Neural progenitor cell (in vitro differentiated cells): ENCODE results near the gene ITPR2. TPM values are rescaled to one million over a fixed set of nuclear protein-coding genes. Genes with fewer than 3 reads are reported as not detected.

Experiments
- DNase-seq: peaks from one replicate; pipeline ENCODE4 v3.0.0-alpha.2; 2016; ENCODE audit warnings: low spot score
- H2AFZ ChIP-seq: fragments of 200-600 bp; sonication (generic); replicated peaks from 2 replicates; pipeline ENCODE4 v1.6.1; 2016; ENCODE audit warnings: antibody characterized with exemption
- H3F3A ChIP-seq: fragments of 200-600 bp; sonication (generic); 2 replicates; pipeline ENCODE4 v1.6.1; 2016; ENCODE audit warnings: antibody characterized with exemption, low read depth
- H3K27ac ChIP-seq: fragments of 200-600 bp; sonication (generic); 2 replicates; pipeline ENCODE4 v1.5.1; 2016; ENCODE audit warnings: mild to moderate bottlenecking
- H3K27me3 ChIP-seq: fragments of 200-600 bp; sonication (generic); 2 replicates; pipeline ENCODE4 v1.6.1; 2016; ENCODE audit warnings: mild to moderate bottlenecking, moderate library complexity
- H3K36me3 ChIP-seq: fragments of 200-600 bp; sonication (generic); 2 replicates; pipeline ENCODE4 v1.5.1; 2016
- H3K4me1 ChIP-seq: fragments of 200-600 bp; sonication (generic); 2 replicates; pipeline ENCODE4 v1.6.1; 2016; ENCODE audit warnings: mixed run types
- H3K4me2 ChIP-seq: fragments of 200-600 bp; sonication (generic); 2 replicates; pipeline ENCODE4 v1.6.1; 2016
- H3K4me3 ChIP-seq: fragments of 200-600 bp; sonication (generic); 2 replicates; pipeline ENCODE4 v1.5.1; 2016
- H3K79me2 ChIP-seq: fragments of 200-600 bp; sonication (generic); 2 replicates; pipeline ENCODE4 v1.6.1; 2016; ENCODE audit warnings: low read depth
- H3K9ac ChIP-seq: fragments of 200-600 bp; sonication (generic); 2 replicates; pipeline ENCODE4 v1.6.1; 2016
- H3K9me3 ChIP-seq: fragments of 200-600 bp; sonication (generic); 2 replicates; pipeline ENCODE4 v1.5.1; 2016; ENCODE audit warnings: low read depth
- H4K20me1 ChIP-seq: fragments of 200-600 bp; sonication (generic); 2 replicates; pipeline ENCODE4 v1.6.1; 2016; ENCODE audit warnings: low read depth
- H3K27ac Mint-ChIP-seq: 3 replicates; pipeline ENCODE4 v1.8.0; 2021; ENCODE audit warnings: mixed read lengths
- H3K27me3 Mint-ChIP-seq: 2 replicates; pipeline ENCODE4 v1.8.0; 2022; ENCODE audit warnings: low read depth, mild to moderate bottlenecking, inconsistent platforms, moderate library complexity, mixed read lengths; ENCODE audit not compliant: insufficient read depth
- H3K36me3 Mint-ChIP-seq: 3 replicates; pipeline ENCODE4 v1.8.0; 2021; ENCODE audit warnings: mixed read lengths
- H3K4me1 Mint-ChIP-seq: 3 replicates; pipeline ENCODE4 v1.8.0; 2021; ENCODE audit warnings: mixed read lengths
- H3K4me3 Mint-ChIP-seq: 3 replicates; pipeline ENCODE4 v1.8.0; 2021; ENCODE audit warnings: mild to moderate bottlenecking, moderate library complexity, mixed read lengths
- H3K9me3 Mint-ChIP-seq: 3 replicates; pipeline ENCODE4 v1.8.0; 2020; ENCODE audit warnings: mixed read lengths
- CTCF ChIP-seq: fragments of 200-600 bp; sonication (generic); IDR thresholded peaks from 2 replicates; pipeline ENCODE4 v1.5.1; 2017; ENCODE audit warnings: antibody characterized with exemption, mild to moderate bottlenecking
- EZH2 ChIP-seq: fragments of 200-600 bp; sonication (generic); IDR thresholded peaks from 2 replicates; pipeline ENCODE4 v1.6.1; 2017; ENCODE audit warnings: antibody characterized with exemption, mild to moderate bottlenecking, moderate library complexity
- EZH2phosphoT487 ChIP-seq: fragments of 200-600 bp; sonication (generic); IDR thresholded peaks from 2 replicates; pipeline ENCODE4 v1.6.1; 2017; ENCODE audit warnings: antibody characterized with exemption
- total RNA-seq: library from RNA; depleted of rRNA; stranded (reverse); fragments of >200 nt; gene quantifications from 2 replicates; pipeline ENCODE4 v1.2.3, GENCODE V29; 2015; ENCODE audit warnings: low replicate concordance

ITPR2 gene
- total RNA-seq, 1 donor from 2014 or later = 11.4 TPM

GRCh38 chr12:26537651-26538050, 295.3 kb downstream of the ITPR2 start:
- H3K79me2 ChIP-seq = no peaks in the 10 kb centered on the region
- no peaks in the 10 kb centered on the region for H3K4me1 ChIP-seq
- Mint-ChIP-seq H3K27ac (no peak overlapping the region), H3K36me3 (no peaks in the 10 kb centered on the region), H3K27me3 (peaks cover 3% of the 10 kb centered on the region), H3K4me1 (no peaks in the 10 kb centered on the region), H3K4me3 (no peak overlapping the region), H3K9me3 (no peaks in the 10 kb centered on the region)
- no peak overlapping the region for H3K4me3 ChIP-seq
- H4K20me1 ChIP-seq = no peaks in the 10 kb centered on the region
- no peaks in the 10 kb centered on the region for H3K27me3 ChIP-seq
- no peaks in the 10 kb centered on the region for H3F3A ChIP-seq
- H3K27ac ChIP-seq = no peak overlapping the region
- H3K9me3 ChIP-seq = no peaks in the 10 kb centered on the region
- TF ChIP-seq EZH2phosphoT487 (no peak), EZH2 (no peak), CTCF (no peak)
- DNase-seq = no peak
- no peak overlapping the region for H3K4me2 ChIP-seq
- no peaks in the 10 kb centered on the region for H3K36me3 ChIP-seq
- no peak overlapping the region for H2AFZ ChIP-seq
- no peak overlapping the region for H3K9ac ChIP-seq

GRCh38 chr12:26537126-26537525, 295.9 kb downstream of the ITPR2 start:
- Mint-ChIP-seq H3K4me3 (no peak overlapping the region), H3K9me3 (no peaks in the 10 kb centered on the region), H3K36me3 (no peaks in the 10 kb centered on the region), H3K4me1 (no peaks in the 10 kb centered on the region), H3K27ac (no peak overlapping the region), H3K27me3 (peaks cover 3% of the 10 kb centered on the region)
- Histone ChIP-seq H3K9me3 (no peaks in the 10 kb centered on the region), H3K27ac (no peak overlapping the region), H4K20me1 (no peaks in the 10 kb centered on the region), H3K27me3 (no peaks in the 10 kb centered on the region), H3K79me2 (no peaks in the 10 kb centered on the region), H3K4me1 (no peaks in the 10 kb centered on the region), H3K9ac (no peak overlapping the region), H3K4me2 (no peak overlapping the region), H2AFZ (no peak overlapping the region), H3F3A (no peaks in the 10 kb centered on the region), H3K36me3 (no peaks in the 10 kb centered on the region), H3K4me3 (no peak overlapping the region)
- DNase-seq = no peak
- no peak for TF ChIP-seq CTCF
- TF ChIP-seq EZH2phosphoT487 = no peak
- no peak for TF ChIP-seq EZH2

GRCh38 chr12:26535826-26536225, 297.2 kb downstream of the ITPR2 start:
- Histone ChIP-seq H2AFZ (no peak overlapping the region), H3K9ac (no peak overlapping the region), H3F3A (no peaks in the 10 kb centered on the region), H4K20me1 (no peaks in the 10 kb centered on the region), H3K4me2 (no peak overlapping the region), H3K4me3 (no peak overlapping the region), H3K27me3 (no peaks in the 10 kb centered on the region), H3K27ac (no peak overlapping the region), H3K79me2 (no peaks in the 10 kb centered on the region), H3K4me1 (no peaks in the 10 kb centered on the region), H3K36me3 (no peaks in the 10 kb centered on the region), H3K9me3 (no peaks in the 10 kb centered on the region)
- Mint-ChIP-seq H3K27ac (no peak overlapping the region), H3K9me3 (no peaks in the 10 kb centered on the region), H3K27me3 (peaks cover 3% of the 10 kb centered on the region), H3K36me3 (no peaks in the 10 kb centered on the region), H3K4me1 (no peaks in the 10 kb centered on the region), H3K4me3 (no peak overlapping the region)
- no peak for DNase-seq
- TF ChIP-seq CTCF (no peak), EZH2 (no peak), EZH2phosphoT487 (no peak)
